HG02938 (cell line): ENCODE measurements around the gene MELK.

Experiments
- ATAC-seq: cut with Tn5 transposase; IDR thresholded peaks from one replicate; pipeline ENCODE4 v1.9.1; 2021; ENCODE audit warnings: mild to moderate bottlenecking, moderate library complexity; ENCODE audit not compliant: unreplicated experiment

The MELK gene

DNA sequence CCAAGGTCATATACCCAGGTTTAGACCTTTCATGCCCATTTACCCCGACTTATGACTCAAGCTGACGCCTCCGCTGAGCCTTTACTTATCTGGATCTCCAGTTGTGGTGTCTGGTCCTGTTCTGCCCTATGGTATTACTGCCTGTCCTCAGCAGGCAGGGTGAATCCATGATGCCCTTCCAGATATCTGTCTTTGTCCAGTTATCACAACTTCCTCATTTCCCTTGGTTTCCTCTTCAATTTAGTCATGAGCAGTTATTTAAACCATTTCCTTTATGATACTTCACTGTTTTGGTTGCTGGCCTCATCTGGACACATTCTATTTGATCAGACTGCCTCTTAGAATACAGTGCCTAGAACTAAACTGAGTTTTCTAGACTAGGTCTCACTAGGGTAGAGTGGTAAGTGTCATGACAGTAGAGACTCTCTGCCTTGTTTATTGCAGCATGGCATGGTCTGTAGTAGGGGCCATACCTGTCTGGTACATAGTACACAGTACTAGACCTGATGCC lies 93.3 kb downstream of the MELK start:
- peak; percentile 80 for ATAC-seq

DNA sequence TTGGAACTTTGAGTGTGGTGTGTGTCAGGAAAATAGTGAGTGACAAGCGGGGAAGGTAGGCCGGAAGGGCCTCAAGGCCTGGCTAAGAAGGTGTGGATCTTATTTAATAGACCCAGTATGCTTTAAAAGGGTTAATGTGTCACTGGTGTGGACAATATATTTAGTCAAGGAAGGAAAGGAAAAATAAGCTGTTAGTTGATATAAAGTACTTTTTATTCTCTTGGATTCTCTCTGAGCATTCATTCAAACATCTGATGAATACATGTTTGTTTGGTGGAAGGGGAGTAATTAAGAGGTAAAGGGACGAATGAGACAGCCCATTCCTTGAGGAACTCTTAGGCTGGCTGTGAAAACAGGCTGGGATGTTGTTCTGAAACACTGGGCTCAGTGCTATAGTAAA lies 98.9 kb downstream of the MELK start:
- no peak for ATAC-seq

DNA sequence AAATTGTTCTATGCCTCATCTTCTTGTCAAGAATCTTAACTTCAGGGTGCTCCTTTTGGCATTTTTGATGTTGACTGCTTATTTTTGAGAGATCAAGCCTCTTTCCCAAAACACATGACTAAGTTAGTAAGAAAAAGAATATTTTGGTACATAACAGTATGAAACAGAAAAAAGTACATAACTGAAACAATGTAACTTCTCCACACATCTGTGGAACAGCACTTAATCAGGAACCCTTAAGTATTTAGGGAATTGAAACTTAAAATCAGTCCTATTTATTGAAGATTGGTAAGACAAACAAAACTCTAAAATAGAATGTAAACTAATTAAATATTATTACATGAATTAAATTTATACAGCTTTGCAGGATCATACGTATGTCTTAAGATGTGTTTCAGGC lies 103.4 kb downstream of the MELK start:
- no peak for ATAC-seq

DNA sequence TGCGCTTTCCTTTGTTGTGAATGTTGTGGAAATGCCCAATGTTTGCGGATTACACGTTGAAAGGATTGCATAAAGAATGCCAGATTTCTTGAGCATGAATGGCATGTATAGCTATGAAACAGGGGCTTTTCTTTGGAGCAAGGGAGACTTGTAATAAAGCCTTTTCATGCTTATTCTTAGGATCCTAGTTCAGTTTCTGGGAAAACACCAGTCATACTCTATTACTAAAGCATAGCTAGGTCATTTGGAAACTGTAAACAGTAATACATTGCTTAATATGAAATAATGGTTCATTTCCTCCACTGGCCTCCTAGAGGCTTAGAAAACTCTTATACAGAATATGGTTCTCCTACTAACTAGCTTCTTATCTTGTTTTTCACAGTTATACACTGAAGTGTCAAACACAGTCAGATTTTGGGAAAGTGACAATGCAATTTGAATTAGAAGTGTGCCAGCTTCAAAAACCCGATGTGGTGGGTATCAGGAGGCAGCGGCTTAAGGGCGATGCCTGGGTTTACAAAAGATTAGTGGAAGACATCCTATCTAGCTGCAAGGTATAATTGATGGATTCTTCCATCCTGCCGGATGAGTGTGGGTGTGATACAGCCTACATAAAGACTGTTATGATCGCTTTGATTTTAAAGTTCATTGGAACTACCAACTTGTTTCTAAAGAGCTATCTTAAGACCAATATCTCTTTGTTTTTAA lies 104.2 kb downstream of the MELK start:
- no peak for ATAC-seq

DNA sequence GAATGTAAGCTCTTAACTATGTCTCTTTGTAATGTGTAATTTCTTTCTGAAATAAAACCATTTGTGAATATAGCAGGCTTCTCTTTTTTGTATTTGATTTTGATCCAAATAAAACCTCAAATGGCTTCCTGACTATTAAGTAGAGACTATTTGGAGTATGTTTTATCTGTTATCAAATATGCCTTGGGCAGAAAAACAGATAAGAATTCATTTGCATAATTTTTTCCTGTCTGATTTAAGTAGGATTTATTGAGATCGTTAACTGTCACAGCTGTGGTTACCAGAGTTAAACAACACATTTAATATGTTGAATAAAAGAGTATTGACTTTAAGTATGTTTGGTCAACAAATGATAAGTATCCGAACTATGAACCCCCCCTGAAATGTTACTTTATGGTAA lies 104.9 kb downstream of the MELK start:
- ATAC-seq: no peak

DNA sequence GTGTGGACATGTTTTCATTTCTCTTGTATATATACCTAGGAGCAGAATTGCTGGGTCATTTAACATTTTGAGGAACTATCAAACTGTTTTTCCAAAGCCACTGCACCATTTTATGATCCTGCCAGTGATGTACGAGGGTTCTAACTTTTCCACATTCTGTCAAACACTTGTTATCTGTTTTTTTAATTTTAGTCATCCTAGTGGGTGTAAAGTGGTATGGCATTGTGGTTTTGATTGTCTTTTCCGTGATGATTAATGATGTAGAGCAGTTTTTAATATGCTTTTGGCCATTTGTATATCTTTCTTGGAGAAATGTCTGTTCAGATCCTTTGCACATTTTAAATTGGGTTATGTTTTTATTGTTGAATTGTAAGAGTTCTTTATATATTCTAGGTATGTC lies 107.0 kb downstream of the MELK start:
- ATAC-seq: no peak

DNA sequence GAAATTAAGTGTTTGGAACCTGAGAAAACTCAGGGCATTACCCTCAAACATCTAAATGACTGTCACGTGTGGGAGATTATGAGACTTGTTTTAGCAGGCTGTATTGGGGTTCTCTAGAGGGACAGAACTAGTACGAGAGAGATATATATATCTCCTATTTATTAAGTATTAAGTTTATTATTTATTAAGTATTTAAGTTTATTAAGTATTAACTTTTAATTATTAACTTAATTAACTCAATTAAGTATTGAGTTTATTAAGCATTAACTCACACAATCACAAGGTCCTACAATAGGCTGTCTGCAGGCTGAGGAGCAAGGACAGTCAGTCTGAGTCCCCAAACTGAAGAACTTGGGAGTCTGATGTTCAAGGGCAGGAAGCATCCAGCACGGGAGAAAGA lies 113.8 kb downstream of the MELK start:
- no peak for ATAC-seq

DNA sequence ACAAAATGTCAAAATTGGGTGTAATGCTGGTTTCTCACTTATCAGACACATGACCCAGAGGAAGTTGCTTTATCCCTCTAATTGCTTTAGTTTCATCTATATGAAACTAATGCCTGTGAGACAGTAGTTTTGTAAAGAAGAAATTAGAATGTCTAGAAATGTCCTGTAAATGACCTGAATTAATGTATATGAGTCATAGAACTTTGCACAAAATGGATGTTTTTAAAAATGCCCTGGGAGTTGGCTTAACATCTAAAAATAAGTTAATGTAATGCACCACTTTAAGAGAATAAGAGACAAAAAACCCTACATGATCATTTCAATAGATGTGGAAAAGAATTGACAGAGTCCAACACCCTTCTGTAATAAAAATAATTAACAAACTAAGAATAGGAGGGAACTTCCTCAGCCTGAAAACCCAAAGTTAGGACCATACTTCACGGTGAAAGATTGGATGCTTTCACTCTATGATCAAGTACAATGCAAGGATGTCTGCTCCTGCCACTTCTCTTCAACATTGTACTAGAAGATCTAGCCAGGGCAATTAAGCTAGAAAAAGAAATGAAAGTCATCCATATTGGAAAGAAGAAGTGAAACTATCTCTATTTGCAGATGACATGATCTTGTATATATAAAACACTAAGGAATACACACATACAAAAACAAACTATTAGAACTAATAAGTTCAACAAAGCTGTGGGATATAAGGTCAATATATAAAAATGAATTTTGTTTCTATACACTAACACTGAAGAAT lies 117.9 kb downstream of the MELK start:
- no peak for ATAC-seq

DNA sequence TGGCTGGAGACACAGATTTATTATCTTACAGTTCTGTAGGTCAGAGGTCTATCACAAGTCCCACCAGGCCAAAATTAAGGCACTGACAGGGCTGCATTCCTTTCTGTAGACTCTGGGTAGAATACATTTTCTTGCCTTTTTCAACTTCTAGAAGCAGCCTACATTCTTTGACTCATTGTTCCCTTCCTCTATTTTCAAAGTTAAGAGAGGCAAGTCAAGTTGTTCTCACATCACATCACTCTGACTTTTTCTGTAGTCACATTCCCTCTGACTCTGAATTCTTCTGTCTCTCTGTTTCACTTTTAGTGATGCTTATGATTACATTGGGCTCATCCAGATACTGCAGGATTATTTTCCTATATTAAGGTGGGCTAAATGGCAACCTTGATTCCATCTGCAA lies 119.0 kb downstream of the MELK start:
- no peak for ATAC-seq

DNA sequence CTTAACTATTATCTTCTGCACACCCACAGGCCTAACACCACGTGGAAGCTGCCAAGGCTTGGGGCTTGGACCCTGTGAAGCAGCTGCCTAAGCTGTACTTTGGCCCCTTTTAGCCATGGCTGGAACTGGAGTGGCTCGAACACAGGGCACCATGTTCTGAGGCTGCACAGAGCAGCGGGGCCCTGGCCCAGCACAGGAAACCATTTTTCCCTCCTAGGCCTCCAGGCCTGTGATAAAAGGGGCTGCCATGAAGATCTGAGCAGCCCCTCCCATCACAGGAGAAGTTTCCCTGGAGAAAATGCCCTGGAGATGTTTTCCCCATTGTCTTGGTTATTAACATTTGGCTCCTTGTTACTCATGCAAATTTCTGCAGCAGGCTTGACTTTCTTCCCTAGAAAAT lies 126.3 kb downstream of the MELK start:
- no peak for ATAC-seq

DNA sequence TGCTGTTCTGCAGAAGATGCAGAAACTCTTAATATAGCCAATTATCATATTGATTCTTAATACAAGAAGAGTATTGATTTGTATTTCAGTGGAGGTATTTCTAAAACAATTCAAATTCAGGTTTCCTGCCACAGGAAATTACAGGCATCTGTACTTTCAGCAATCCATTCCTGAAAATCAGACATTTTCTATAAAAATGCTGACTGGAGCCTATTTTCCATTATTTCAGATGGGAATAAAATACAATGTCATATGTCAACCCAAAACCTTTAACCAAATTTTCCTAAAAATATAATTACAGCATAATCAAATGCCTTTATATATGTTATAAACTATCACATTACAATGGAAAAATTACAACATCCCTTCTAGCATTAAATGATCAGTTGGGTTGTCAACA lies 131.5 kb downstream of the MELK start:
- no peak for ATAC-seq

DNA sequence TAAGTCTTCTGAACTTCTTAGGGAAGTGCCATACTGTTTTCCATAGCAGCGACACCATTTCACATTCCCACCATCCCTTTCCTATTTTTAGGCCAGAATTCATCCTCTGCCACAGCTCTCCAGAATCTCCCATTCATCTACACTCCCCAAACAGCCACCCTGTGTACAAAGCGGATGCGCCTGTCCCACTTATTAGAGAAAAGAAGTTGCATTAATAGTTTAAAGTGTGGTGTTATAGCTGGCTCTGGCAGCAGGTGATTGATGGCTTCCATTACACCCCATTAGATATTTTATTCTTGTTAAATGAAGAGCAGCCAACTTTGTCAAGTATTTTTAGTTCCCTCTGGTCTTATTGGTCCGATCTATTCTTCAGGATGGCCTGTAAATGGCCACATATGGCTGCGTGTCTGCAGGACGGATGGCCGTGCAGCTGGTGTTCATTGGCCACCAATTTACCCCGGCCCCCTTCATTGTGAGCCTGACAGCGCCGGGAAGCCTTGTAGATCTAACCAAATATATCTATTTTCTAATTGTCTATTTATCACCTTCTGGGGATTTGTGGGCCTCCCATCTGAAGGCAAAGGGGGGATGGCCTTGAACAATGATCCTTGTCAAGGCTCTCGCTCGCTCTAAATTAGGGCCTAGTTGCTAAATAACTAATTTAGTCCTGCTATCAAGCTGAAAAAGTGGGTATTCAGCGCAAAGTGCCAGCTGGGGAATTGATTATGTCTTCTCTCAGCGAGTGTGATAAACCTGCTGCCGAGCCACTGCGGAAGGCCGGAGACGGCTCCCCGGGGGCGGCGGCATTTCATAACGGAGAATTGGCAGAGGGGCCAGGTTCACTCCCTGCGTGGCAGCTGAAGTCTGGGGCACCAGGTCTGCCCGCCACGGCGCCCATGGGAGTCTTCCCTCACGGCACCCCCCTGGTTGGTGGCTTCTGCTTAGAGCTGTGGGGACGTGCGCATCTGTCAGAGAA lies 141.1 kb downstream of the MELK start:
- no peak for ATAC-seq

DNA sequence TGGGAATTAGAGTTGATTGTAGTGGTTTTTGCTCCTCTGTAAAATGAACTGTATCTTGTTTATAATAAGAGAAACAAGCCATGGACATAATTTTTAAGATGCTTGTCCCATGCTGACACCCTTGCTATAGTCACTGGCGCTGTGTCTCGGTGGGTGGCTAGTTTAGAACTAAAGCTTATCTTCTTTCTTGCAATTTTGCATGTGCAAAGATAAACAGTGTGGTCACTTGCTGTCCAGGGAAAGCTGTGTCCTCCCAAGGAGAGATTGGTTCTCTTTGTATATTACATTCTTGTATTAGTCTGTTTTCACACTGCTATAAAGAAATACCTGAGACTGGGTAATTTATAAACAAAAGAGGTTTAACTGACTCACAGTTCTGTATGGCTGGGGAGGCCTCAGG lies 143.8 kb downstream of the MELK start:
- no peak for ATAC-seq

DNA sequence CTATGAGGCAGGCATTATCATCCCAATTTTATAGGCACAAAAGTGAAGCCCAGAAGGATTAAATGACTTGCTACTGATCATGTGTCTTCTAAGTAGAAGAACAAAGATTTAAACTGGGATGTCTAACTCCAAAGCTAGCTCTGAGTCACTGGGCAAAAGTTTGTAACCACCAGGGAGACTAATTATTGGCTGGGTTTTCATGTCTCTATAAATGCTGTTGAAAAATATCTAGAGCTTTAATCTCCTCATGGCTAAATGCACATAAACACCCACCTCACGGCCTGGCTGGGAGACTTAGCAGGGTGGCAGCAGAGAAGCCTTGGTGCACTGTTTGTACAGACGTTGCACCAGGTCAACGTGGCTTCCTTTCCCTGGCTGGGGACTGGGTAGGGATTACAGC lies 144.6 kb downstream of the MELK start:
- ATAC-seq: no peak

DNA sequence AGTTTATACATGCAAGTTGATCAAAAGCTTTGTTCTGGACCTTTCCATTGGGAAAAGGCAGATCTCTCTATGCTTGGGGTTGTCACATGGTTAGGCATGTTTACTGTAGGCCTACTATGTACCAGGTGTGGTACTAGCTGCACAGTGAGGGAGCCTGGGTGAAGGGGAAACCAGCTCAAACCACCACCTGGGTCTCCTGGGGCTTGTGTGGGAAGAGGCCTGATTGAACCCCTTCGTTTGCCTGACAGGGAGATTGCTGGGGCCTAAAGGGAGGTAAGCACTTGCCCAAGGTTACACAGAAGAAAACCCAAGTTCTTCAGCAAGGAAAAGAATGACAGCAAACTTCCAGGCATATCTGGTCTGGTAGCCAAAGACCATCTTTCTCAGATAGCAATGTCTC lies 145.9 kb downstream of the MELK start:
- ATAC-seq: no peak

DNA sequence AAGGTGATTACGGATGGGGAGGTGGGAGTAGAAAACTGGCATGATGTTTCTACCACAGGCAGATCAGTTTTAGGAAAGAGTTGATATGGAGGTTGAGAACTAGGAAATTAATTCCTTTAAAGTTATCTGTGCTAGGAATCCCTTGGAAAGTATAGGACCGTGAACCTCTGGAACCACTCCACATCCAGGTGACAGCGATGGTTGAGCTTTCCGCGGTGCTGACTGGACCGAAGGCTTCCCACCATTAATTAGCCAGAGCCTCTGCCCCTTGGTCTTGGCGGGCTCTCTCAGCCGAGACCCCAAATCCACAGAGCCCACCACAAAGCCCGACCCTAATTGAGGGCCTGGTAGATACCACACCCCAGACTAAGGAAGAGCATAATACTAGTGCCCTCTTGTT lies 147.3 kb downstream of the MELK start:
- ATAC-seq: no peak

DNA sequence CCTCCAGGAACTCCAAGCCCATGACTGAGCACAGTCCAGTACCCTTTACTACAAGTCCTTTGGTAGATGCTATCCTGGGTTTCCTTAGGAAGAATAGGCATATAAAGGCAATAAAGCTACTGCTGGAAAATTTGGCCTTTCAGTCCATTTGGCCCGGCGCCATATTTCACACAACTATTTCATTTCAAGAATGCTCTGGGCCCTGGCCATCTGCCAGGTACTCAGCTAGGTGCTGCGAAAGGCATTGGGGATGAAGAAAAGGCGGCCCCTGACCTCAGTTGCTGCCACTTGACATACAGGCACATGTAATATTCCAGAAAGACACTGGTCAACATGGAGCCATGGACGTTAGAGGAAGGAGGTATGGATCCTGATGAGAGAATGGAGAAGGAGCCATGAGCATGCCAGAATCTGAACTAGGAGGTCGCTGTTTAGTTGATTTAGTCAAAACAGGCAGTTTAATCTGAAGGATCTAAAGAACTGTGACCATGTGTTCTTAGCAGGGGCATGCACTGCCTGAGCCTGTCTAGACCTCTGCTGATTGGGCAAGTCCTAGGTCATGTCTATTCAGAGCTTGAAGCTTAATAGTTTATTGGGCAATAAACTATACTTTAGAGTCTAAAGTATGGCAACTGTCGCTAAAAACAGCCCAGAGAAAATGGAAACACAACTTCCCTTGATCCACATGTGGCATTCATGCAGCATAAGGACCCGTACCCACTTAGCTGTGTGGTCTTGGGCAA lies 149.3 kb downstream of the MELK start:
- no peak for ATAC-seq

DNA sequence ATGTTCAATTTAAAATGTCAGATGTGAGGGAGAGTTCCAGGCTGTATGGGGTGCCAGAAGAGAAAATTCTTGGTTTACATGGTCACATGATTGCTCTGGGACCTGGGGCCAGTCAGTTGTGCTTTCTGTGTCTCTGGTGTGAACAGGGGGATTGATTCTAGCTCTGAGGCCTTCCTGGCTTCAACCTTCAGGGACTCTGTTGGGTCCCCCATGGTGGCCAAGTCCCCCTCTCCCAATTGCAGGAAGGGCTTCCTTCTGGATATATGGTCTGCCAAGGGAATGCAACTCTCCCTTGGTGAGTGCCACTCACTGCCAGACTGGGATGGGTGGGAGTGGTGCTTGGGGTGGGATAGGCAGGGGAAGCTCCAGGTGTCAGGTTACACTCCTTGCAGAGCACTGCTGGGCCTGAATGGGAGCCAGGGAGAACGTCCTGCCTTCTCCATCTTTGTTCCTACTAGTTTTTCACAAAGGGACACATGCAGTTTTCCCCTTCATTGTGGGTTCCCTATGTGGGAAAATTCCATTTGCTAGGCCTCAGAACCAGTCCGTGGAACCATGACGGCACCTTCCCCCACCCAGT lies 153.2 kb downstream of the MELK start:
- ATAC-seq: no peak
